RWPE1 (cell line): Measurements from ENCODE around the gene FBXO47.
"Not testable (repeated sequence)": the region's sequence is repeated elsewhere in the genome, so short reads cannot be mapped to it uniquely, and the experiment has no call there.

ENCODE experiments used
- CTCF ChIA-PET: fragments of 350-600 bp; sonication (Branson Sonifier 250); formaldehyde crosslinking; extraction: SDS; loops from one replicate; lab custom pipeline; 2021; lab: Yijun Ruan, JAX
- POLR2A ChIA-PET: fragments of 400-600 bp; formaldehyde crosslinking; extraction: SDS; loops from one replicate; lab custom pipeline; 2020; ENCODE audit warnings: antibody characterized with exemption; ENCODE audit not compliant: low non-redundant PET; lab: Yijun Ruan, JAX
- DNase-seq: peaks from one replicate; pipeline ENCODE4 v3.0.0; 2012; ENCODE audit warnings: low spot score
- H3K27ac ChIP-seq: fragments of 450-650 bp; 2 replicates; pipeline ENCODE4 v1.5.1; 2017
- TF ChIP-seq, protein P1 (sequence below): fragments of 450-650 bp; conservative IDR thresholded peaks from 2 replicates; pipeline ENCODE4 v1.5.1; 2017; ENCODE audit warnings: low read depth, mild to moderate bottlenecking

FBXO47 gene

DNA sequence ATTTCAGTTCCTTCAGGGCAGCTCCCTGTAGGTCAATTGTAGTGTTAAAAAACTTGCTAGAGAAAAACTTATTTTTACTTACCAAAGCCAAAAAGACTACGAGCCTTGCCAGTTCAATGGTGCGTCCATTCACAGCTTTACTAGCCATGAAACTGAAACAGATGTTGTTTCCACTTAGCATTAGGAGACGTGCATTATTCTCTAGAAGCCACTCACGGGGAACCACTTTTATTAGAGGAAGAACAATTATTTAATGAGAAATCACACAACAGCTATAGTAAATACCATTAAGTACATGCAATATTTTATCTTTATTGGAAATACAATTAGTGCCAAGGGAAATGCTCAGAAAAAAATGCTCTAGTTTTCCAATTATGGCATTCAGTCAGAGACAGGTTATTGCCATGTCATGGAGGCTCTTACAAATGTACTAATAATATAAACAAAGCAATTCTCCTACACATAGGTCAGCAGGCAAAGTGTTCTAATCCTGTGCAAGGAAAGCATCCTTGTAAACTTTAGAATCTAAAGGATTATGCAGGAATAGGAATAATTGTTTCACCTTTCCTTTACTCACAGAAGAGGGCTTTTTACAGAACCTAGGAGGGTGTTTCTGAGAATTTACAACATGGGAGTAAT lies 24.4 kb downstream of the FBXO47 start:
- TF ChIP-seq, protein P1, sequence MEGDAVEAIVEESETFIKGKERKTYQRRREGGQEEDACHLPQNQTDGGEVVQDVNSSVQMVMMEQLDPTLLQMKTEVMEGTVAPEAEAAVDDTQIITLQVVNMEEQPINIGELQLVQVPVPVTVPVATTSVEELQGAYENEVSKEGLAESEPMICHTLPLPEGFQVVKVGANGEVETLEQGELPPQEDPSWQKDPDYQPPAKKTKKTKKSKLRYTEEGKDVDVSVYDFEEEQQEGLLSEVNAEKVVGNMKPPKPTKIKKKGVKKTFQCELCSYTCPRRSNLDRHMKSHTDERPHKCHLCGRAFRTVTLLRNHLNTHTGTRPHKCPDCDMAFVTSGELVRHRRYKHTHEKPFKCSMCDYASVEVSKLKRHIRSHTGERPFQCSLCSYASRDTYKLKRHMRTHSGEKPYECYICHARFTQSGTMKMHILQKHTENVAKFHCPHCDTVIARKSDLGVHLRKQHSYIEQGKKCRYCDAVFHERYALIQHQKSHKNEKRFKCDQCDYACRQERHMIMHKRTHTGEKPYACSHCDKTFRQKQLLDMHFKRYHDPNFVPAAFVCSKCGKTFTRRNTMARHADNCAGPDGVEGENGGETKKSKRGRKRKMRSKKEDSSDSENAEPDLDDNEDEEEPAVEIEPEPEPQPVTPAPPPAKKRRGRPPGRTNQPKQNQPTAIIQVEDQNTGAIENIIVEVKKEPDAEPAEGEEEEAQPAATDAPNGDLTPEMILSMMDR: no peak
- CTCF ChIA-PET: no interaction called here
- POLR2A ChIA-PET: no interaction called here
- no peak overlapping the region for H3K27ac ChIP-seq
- no peak for DNase-seq

DNA sequence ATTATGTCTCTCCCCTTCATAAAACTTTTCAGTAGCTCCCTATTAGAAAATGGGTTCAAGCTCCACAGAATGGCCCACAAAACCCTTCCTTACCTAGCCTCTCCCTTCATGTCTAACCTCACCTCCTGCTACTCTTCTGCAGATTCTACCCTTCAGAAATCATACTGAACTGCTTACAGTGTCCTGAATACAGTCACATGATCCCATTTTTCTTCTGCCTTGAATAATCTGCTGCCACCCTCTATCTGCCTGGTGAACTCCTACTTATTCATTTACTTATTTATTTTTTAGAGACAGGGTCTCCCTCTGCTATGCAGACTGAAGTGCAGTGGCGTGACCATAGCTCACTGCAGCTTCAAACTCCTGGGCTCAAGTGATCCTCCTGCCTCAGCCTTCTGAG lies 26.8 kb downstream of the FBXO47 start:
- DNase-seq: no peak
- POLR2A ChIA-PET: interaction anchor here (0.6 kb wide), 1 partner anchor 56 kb away, joined by 3 read pairs; no protein-coding TSS in a partner anchor
- no peak overlapping the region for H3K27ac ChIP-seq
- TF ChIP-seq, protein P1: no peak
- CTCF ChIA-PET: interaction anchor here (0.6 kb wide), 1 partner anchor 239 kb away, joined by 4 read pairs; no protein-coding TSS in a partner anchor

DNA sequence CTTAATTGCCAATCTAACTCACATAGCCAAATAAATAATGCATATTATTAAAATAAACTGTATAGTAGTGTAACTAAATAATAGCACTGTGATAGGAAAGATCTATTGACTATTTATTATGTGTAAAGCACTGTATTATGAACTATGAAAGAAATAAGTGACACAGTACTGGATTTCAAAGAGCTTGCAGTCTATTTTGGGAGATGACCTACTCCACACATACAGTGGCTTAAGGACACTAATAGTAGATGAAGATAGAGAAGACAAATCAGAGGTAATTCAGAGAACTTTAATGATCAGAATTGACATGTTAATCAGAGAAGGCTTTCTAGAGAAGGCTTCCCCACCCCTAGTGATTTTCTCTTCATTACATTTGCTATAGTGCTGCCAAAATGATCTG lies 27.2 kb downstream of the FBXO47 start:
- no peak for DNase-seq
- no peak overlapping the region for H3K27ac ChIP-seq
- ChIA-PET CTCF (interaction anchor here (0.6 kb wide), 1 partner anchor 238 kb away, joined by 4 read pairs; no protein-coding TSS in a partner anchor), POLR2A (no interaction called here)
- TF ChIP-seq, protein P1: no peak

DNA sequence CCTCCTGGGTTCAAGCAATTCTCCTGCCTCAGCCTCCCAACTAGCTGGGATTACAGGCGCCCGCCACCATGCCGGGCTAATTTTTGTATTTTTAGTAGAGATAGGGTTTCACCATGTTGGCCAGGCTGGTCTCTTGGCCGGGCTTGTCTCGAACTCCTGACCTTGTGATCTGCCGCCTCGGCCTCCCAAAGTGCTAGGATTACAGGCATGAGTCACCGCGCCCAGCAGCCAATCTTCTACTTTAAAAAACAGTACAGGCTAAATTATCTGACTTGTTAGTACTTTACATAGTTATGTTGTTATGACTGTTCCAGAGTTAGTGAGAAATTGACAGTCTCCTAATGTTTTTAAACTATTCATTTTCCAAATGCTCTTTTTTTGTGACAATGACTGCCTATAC lies 33.2 kb downstream of the FBXO47 start:
- CTCF ChIA-PET, DNase-seq, POLR2A ChIA-PET, H3K27ac ChIP-seq: not testable (repeated sequence)

DNA sequence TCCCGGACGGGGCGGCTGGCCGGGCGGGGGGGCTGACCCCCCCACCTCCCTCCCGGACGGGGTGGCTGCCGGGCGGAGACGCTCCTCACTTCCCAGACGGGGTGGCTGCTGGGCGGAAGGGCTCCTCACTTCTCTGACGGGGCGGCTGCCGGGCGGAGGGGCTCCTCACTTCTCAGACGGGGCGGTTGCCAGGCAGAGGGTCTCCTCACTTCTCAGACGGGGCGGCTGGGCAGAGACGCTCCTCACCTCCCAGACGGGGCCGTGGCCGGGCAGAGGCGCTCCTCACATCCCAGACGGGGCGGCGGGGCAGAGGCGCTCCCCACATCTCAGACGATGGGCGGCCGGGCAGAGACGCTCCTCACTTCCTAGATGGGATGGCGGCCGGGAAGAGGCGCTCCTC lies 36.4 kb downstream of the FBXO47 start:
- CTCF ChIA-PET, H3K27ac ChIP-seq, POLR2A ChIA-PET, DNase-seq: not testable (repeated sequence)

DNA sequence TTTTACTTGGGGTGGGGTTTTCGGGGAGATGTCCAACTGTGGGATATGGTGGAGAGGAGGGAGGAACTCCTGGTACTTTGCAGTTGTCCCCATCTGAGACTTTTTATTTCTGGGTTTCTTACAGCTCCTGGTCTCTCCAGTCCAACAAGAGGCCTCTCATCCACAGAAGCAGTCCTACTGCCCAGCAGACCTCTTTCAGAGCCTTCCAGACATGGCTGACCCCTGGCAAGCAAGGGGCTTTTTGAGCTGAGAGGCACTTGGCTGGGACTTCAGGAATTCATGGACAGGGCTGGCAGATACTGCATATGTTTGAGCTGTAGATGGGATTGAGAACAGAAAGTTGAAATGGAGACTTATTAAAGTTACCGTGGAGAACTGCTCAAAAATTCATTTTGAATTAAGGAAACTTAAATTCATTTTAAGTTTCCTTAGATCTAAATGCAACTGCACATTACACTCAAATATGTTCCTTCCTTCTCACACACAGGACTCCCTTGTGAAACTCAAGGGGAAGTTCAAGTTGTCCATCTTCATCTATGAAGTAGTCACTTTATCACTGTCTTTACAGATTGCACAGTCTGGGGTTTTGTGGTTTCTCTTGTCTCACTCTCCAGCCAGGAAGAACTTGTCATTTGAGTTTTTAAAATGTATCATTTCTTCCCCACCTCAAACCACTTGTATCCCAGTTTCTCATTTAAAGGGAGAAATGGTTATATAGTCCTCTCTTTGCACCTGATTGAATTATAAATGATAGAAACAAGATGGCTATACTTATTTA lies 40.7 kb downstream of the FBXO47 start:
- ChIA-PET CTCF (no interaction called here), POLR2A (no interaction called here)
- H3K27ac ChIP-seq: no peak overlapping the region
- no peak for DNase-seq
- TF ChIP-seq, protein P1: no peak

DNA sequence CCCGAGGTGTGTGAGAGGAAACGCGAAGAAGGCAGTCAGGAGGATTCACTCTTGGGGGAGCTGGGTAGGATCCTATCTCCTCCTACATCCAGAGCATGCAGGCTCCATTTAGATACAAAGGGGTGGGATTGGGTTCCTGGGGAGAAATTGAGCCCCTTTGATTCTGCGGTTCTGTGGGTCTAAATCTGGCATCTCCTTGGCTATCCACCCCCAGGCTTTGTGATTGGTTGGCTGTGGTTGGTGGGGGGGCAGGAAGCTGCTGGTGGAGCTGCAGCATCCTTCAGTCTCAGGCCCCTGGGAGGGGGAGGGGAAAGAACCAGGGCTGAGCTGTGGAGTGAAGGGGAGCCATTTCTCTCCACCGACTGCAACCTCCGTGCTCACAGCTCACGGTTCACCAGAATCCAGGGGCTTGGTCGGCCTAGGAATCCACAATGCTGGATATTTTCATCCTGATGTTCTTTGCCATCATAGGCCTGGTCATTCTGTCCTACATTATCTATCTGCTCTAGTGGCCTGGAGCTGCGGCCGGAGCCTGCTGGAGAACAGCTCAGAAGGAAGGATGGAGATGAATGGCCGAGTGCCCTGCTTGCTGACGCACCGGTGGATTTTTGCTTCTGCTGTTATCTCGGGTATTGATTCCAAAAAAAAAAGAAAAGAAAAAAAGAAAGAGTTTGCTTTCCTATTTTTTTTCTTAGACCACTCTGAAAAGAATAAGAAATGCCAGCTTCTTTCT lies 41.8 kb downstream of the FBXO47 start, which contains the start of gene LASP1NB:
LASP1NB (plus strand) TSS at position 352 of the 733 bp plus-strand sequence.
- H3K27ac ChIP-seq: no peak within 1 kb of the TSS
- no peak for DNase-seq
- TF ChIP-seq, protein P1: no peak
- CTCF ChIA-PET: interaction anchor here (0.6 kb wide), 2 partner anchors 51 to 59 kb away, joined by 4 read pairs; no protein-coding TSS in a partner anchor
- POLR2A ChIA-PET: no interaction called here
